Cerebellar nuclear complex (tissue), 1 donor: ENCODE data around the gene NACAD.

Experiments used
- DNase-seq, 2 experiments: peaks; one replicate each; lab custom pipeline; 2025; lab: John Stamatoyannopoulos, UW

Gene NACAD

DNA sequence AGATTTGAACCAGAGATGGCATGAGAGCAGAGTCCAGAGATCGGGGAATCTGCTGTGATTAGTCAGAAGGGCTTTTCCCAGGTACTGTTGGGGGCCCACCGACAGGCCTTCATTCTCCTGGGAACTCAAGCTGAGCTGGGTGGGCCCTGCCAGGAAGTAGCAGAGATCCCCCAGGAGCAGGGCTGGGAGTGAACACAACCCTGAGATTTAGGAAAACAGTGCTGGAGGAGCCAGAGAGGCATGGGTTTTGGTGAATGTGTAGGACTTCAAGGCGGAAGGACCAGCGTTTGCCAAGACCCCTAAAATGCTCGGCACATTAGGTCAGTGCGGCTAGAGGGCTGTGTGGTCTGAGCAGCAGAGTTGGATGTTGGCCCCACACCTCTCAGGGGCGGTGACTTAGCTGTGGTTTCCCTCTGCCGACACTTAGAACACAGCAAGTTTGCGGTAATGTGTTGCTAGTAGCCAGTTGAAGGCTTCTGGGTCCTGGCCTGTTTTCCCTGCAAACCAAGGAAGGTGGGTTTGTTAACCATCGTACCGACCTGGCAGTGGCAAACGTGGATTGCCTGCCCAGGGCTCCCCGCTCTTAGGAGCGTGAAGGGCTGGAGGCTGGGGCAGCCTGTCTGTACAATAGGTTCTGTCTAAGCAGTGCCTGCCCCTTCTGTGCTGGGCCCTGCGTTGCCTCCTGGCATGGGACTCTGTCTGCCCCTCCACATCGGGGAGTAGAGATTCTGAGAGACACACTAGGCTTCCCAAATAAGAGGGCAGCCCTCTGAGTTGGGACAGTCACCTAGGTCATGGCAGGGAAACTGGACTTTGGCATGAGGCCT, 14.0 kb downstream of the NACAD start:
- DNase-seq: no peak

DNA sequence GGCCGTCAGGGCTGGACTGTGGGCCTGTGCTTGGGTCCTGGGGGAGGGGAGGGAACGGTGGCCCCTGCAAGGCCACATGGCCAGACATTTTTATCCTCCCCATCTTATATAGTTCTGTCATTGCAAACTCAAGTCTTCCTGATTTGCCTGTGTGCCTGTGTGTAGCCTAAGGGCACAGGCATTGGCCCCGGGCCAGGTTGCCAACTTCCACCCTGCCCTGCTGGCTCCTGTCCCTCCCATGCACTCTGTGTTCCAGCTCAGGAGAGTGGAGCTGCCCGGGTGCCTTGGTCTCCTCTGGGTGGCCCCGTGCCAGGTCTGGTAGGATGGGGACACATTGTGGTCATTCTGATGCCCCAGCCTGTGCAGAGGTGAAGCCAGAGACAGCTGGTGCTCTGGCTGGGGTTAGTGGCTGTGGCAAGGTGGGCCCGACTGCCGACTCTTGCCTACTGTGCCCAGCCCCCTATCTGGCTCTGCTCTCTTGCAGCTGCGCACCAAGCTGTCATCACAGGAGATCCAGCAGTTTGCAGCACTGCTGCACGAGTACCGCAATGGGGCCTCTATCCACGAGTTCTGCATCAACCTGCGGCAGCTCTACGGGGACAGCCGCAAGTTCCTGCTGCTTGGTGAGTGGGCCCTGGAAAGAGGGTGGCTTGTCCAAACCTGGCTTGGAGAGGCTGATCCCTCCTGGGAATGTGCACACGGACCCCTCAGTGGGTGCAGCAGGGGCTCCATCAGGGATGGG, 14.8 kb downstream of the NACAD start:
- DNase-seq: no peak

DNA sequence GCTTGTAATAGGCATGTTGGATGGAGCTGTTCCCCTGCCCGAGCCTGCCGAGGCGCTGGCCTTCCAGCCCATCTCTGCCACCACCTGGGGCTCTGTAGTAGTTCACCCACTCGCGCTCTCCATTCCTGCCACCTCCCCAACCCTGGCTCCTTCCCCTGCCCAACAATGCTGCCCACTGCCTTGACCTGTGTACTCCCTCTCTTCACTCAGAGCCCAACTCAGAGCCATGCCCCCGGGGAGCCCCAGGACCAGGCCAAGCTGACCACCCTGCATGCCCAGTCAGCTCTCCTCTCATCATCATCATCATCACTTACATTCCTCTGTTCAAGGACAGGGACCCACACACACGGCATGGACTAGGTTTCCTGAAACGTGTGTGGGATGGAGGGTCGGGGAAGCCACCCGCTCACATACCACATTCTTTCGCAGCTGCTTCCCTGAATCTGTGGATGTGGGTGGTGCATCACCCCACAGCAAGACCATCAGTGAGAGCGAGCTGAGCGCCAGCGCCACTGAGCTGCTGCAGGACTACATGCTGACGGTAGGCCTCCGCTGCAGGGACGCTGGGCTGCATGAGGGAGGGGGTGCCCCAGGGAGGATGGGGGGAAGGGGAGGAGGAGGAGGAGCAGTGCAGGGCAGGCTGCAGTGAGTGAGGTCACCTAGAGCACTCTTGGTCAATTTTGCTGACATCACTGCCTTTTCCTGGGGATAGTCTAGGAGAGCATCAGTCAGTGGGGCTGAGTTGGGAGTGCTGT, 15.6 kb downstream of the NACAD start:
- no peak for DNase-seq

DNA sequence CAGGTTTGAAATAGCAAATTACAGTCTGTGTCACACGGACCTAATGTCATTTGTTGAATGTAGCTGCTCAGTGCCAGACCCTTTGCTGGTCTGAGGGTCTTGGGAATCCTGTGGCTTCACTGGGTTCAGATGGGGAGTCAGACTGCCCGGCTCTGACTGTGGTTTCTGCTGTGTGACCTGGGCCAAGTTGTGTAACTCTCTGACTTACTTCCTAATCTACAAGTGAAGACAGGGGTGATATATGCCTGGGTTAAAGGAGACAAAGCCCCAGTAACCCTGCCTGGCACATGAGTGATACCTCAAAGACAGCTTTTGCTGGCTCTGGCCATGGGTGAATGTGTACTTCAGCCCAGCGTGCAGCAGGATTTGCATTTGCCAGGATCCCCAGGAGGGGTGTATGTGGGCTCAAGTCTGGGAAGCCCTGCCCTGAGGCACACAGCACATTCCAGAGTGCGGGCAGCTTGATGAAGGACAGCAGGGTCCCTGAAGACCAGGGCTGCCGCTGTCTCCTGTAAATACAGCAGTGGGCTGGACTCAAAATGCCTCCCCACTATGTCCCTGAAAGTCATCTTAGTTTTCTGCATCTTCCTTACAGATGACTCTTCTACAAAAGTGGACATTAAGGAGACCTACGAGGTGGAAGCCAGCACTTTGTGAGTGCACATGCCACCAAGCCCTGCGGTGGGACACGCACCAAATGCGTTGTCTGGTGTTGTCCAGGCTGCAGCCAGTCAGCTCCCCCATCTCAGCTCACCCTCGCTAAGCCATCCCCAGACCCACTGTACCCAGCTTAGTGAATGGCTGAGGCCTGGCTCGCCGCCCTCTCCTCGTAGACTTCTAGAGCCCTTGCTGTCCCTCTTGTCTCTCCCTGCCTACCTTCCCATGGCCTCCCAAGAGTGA, 16.4 kb downstream of the NACAD start:
- DNase-seq: no peak

DNA sequence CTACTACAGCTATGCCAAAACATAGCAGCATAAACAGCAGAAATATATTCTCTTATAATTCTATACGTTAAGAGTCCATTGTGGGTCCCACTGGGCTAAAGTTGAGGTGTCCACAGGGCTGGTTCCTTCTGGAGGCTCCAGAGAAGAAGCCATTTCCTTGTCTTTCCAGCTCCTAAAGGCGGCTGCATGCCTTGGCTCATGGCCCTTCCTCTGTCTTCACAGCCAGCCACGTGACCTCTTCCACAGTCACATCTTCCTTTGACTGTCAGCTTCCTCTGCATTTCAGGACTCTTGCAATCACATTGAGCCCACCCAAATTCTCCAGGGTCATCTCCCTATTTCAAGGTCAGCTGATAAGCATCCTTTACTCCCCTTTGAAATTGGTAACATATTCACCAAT, 17.2 kb downstream of the NACAD start:
- DNase-seq: no peak

DNA sequence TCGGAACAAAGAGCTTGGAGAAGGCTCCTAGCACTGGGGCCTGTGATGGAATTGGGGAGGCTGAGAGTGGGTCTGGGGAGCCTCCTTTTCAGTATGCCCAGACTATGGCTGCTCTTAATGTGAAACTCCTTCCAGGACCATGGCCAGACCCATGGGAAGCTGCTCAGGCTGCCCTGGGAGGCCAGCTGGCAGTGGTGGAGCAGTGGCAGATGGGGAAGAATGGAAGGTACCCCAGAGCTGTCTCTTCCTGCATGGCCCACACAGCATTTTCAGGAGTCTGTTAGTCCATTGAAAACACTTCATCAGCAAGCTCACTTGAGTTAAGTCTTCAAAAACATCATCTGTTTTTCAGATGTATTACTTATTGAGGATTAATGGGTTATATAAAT, 18.5 kb downstream of the NACAD start:
- DNase-seq: peak in 1 of 2 experiments; percentile 55

DNA sequence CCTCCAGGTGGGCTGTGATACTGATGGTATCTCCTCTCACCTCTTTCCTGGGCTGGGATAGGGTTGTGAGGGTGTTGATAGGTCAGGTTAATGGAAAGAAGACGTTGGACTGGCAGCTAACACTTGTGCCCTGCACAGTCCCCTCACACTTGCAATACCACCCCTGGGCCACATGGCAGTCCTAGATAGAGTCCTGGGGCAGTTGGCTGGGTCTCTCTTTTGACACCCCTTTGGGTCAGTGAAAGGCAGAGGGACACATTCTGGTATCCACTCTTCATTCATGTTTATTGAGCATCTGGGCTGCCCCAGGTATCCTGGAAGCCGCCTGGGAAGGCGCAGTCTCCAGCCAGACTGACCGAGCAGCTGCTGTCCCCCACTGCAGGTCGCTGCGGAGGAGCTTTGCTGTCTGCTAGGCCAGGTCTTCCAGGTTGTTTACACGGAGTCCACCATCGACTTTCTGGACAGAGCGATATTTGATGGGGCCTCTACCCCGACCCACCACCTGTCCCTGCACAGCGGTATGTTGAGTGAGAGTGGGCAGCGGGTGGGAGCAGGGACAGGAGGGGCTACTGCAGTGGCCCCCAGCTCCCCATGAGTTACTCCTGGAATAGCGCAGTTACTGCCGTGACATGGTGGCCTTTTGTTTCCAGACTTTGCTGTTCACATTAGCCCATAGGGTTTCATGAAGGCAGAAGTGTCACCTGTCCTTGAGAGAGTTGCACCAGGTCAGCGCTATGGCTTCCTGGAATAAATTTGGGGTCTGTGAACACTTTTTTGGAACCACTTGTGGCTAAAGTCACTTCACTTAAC, 19.1 kb downstream of the NACAD start:
- no peak for DNase-seq

DNA sequence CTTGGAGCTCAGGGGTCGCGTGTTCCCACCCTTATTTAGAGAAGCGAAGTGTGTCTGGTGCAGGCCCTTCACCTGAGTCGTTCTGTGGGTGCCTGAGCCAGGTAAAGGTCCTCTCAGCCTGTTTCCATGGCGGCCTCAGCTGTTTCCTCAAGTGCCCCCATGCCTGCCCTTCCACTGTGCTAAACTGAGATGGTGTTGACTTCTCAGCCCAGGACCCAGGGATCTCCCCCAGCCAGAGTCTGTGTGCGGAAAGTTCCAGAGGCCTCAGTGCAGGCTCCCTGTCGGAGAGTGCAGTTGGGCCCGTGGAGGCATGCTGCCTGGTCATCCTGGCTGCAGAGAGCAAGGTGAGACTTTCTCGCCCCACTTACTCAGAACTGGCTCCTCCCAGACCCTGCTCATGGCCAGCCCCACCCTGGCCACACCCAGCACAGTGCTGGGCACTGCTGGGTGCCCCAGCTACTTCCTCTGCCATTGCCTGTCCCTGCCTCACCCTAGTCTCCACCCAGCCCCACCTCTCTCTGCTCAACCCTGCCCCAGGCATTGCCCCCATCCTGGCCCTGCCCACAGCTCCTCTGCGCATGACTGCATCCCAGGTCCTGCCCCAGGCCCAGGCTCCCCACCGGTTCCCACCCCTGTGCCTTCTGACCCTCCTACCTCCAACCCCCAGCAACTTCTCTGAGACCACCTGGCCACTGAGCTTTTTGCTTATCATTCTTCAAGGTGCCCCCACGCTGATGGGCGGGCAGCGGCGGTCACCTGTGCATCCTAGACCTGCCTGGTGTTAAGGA, 20.3 kb downstream of the NACAD start:
- no peak for DNase-seq

DNA sequence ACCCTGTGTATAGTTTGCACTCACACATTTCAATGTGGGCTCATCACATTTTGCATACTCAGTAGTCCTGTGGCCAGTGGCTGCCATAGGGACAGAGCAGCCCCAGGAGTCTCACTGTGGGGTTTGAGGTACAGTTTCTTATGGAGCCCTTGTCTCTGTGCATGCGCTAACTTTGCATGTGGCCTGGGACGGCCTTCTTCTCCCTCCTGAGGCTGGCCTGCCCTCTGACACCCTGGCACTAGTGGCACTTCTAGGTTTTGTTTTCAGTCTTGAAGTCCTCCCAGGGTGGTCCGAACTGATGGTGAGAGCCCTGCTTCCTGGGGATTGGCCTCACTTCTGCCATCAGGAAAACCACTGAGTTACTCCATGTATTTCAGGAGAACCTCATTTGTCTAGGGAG, 21.2 kb downstream of the NACAD start:
- no peak for DNase-seq

DNA sequence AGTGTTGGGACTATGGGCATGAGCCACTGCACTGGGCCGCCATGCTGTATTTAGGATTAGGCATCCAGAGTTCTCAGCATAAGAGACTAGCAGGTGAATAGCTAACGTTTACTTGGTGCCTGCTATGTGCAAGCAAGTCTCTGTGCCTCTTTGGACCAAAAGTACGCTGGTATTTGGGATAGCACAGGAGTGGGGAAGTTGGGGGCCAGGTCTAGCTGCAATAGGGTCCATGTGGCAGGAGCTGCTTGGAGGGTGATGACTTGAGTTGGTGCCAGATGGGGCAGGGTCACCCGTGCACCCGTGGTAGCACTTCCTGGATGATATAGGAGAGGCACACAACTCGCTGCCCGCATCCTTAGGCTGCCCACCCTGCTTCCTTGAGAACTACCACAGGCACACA, 22.4 kb downstream of the NACAD start:
- DNase-seq: no peak

DNA sequence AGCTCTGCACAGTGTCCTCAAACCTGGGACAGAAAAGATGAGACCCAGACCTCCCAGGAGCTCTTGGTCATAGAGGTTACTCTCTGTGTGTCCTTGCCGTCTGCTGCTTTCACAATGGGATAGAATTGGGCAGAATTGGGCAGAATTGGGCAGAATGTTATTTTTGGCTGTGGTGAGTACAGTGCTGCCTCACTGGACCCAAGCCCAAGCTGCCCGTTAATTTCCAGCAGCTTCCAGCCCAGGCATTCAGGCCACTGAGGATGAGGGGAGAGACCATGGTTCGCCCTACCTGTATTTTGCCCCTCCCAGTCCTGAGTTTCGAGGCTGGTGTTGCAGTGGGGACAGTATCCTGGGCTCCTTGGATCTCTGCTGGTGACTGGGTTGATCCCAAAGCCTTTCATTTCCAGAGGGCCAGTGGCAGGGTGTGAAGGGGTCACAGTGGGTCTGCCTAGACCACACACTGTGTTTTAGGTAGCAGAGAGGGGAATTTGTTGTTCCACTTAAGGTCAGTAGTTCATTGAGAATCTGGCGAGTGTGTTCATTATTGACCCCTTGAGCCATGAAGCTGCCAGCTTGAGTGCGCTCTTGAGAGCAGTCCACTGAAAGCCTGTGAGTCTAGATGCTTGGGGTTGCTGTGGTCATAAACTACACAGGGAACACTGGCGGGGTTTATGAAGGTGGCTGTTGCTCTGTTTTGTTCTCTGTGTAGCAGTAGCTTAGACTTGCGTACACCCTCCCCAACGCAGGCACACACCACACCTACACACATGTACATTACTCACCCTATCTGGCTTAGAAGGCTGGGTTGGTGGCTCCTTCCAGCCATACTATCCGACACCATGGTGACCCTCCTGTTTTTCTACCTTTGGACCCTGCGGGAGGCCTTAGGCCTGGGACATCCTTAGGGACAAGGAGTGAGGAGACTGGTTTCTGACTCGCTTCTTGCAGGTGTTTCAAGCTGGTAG, 23.5 kb downstream of the NACAD start:
- DNase-seq: no peak

DNA sequence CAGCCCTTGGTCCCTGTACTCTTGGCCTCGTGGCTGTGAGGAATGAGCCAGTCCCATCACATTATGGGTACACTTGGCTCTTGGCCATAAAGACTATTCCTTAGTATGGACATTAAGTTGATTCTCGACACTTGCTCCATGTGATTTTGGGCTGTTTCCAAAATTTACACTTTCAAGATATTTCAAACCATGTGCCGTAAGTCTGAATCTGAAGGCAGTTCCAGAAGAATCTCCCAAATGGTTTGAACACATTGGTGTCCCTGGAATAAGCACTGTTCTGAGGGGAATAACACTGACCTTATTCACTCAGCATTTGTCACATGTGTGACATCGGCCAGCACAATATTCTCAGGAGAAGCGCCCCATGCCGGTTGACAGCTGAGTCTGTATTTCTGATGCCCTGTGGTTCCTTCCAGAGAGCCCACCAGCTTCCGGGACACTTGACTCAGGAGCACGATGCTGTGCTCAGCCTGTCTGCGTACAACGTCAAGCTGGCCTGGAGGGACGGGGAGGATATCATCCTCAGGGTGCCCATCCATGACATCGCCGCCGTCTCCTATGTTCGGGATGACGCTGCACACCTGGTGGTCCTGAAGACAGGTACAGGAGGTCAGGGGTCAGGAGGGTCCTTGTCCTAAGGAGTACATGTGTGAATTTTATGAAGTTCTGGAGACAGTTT, 24.6 kb downstream of the NACAD start:
- DNase-seq: no peak

DNA sequence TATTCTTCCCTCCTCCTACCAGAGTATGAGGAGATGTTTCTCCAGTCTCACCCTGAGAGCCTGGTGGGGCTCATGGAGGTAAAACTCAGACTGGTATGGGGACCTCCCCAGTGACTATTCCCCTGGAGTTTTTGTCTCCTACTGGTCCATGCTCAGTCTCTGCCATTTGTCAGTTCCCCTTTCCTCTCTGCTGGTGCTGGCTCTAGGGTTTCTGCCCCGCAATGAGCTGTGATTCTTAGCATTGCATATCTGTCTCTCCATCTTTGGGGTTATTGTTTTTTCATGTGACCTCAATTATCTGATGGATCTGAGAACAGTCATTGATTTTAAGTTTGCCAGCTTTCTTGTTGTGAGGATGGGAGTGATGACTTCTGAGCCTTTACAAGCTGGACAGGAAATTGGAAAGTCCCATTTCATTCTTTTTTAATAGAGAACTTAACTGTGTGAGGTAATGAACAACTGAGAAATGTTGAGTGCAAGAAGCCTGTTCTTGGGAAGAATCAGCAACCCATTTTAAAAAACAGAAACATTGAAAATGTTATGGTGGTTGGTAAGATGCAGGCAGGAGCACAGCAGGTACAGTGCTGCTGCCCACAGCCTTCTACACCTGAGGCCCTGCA, 26.9 kb downstream of the NACAD start:
- no peak for DNase-seq

DNA sequence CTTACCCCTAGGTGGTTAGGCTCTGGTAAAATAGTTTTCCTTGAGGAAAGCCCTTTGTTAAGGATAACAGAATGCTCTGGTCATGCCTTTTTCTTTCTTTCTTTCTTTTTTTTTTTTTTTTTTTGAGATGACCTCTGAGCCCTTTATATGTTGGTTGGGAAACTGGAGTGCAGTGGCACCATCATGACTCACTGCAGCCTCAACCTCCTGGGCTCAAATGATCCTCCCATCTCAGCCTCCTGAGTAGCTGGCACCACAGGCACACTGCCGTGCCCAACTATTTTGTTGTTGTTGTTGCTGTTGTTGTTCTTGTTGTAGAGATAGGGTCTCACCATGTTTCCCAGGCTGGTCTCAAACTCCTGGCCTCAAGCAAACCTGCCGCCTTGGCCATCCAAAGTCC, 27.4 kb downstream of the NACAD start:
- no peak for DNase-seq

DNA sequence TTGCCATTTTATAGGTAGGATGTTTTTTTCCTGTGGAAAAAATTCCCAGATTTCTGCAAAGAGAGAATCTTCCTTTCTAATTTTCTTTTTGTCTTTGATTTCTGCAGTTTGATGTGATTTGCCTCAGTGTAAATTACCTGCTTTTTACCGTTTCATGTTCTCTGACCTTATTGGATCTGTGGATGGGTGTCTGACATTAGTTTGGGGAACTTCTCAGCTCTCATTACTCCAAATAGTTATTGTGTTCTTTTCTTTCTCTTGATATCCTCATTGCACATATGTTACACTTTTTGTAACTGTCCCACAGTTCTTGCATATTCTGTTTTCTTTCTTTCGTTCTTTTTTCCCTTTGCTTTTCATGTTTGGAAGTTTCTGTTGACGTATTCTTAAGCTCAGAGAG, 28.5 kb downstream of the NACAD start:
- DNase-seq: no peak

DNA sequence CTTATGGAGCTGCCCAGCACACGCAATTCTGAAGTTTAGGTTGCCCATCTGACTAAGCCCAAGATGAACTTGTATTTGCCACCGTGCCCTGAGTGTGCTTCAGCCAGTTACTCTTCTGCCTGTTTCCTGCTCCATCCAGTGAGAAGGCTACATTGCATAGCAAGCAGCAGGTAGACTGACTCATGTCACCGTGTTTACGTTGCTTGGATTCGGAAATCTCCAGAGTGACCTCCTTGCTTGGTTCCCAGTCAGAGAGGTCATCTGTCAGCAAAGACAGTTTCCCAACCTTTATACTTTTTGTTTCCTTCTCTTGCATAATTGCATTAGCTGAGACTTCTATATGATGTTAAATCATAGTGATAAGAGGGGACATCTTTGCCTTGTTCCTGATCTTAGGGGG, 30.9 kb downstream of the NACAD start:
- no peak for DNase-seq

DNA sequence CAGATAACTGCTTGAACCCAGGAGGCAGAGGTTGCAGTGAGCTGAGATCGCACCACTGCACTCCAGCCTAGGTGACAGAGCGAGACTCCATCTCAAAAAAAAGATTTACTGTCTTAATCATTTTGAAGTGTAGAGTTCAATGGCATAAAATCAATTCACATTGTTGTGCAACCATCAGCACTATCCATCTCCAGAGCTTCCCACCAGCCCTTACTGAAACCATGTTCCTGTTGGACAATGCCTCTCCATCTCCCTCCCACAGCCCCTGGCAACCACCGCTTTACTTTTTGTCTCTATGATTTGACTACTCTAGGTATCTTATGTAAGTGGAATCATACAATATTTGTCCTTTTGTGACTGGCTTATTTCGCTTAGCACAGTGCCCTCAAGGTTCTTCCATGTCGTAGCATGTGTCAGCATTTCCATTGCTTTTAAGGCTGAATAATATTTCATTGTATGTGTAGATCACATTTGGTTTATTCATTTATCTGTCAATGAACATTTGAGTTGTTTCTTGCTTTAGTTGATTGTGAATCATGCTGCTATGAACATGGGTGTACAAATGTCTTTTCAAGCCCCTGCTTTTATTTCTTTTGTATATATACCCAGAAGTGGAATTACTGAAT, 33.1 kb downstream of the NACAD start:
- DNase-seq: no peak
